MCF 10A (cell line): ENCODE measurements around the gene LGALS9. TPM values are rescaled to one million over a fixed set of nuclear protein-coding genes. Genes with fewer than 3 reads are reported as not detected.
A peak's percentile ranks its signal among the peaks of the same experiment; 100 is the strongest.
"Not testable (repeated sequence)": the region's sequence is repeated elsewhere in the genome, so short reads cannot be mapped to it uniquely, and the experiment has no call there.

Experiments
- BruUV-seq: library from RNA; stranded (reverse); fragments of 400-500 nt; replicated peaks from 2 replicates; lab custom pipeline; 2021; lab: Mats Ljungman, UMichigan
- CTCF ChIA-PET: fragments of 300-600 bp; sonication (Branson Sonifier 250); formaldehyde crosslinking; extraction: SDS; loops from one replicate; lab custom pipeline; 2021; ENCODE audit warnings: antibody characterized with exemption, inconsistent platforms; lab: Yijun Ruan, JAX
- POLR2A ChIA-PET: fragments of 300-600, 350-650 bp; sonication (Branson Sonifier 250); formaldehyde crosslinking; extraction: SDS; loops from one replicate; lab custom pipeline; 2020; ENCODE audit warnings: antibody characterized with exemption, inconsistent platforms; lab: Yijun Ruan, JAX
- DNase-seq: peaks from one replicate; pipeline ENCODE4 v3.0.0-alpha.2; 2018; ENCODE audit not compliant: unreplicated experiment
- H3K27ac Mint-ChIP-seq: one replicate; pipeline ENCODE4 v1.8.0; 2022; ENCODE audit warnings: mild to moderate bottlenecking, low read depth, mixed read lengths; ENCODE audit not compliant: unreplicated experiment
- H3K27me3 Mint-ChIP-seq: one replicate; pipeline ENCODE4 v1.8.0; 2022; ENCODE audit warnings: mixed read lengths; ENCODE audit not compliant: insufficient read depth, unreplicated experiment
- H3K36me3 Mint-ChIP-seq: one replicate; pipeline ENCODE4 v1.8.0; 2022; ENCODE audit warnings: mild to moderate bottlenecking, moderate library complexity, mixed read lengths; ENCODE audit not compliant: insufficient read depth, unreplicated experiment
- H3K4me1 Mint-ChIP-seq: one replicate; pipeline ENCODE4 v1.8.0; 2022; ENCODE audit warnings: mixed read lengths; ENCODE audit not compliant: insufficient read depth, unreplicated experiment
- H3K4me3 Mint-ChIP-seq: one replicate; pipeline ENCODE4 v1.8.0; 2022; ENCODE audit warnings: mild to moderate bottlenecking, moderate library complexity, mixed read lengths; ENCODE audit not compliant: unreplicated experiment
- H3K9me3 Mint-ChIP-seq: one replicate; pipeline ENCODE4 v1.8.0; 2022; ENCODE audit warnings: mixed read lengths; ENCODE audit not compliant: unreplicated experiment
- CTCF ChIP-seq: fragments of 200-600 bp; IDR thresholded peaks from one replicate; pipeline ENCODE4 v1.8.0; 2022; ENCODE audit warnings: antibody characterized with exemption, mild to moderate bottlenecking; ENCODE audit not compliant: unreplicated experiment
- intact Hi-C: fragments of 100-400 bp; cut with micrococcal nuclease; formaldehyde crosslinking; loops from 2 replicates; pipeline ENCODE4 v1.14.1; 2022
- total RNA-seq: library from RNA; stranded (reverse); gene quantifications from 2 replicates; pipeline ENCODE4 v1.2.3, GENCODE V29; 2022

The LGALS9 gene
- total RNA-seq, 1 experiment from 2014 or later = 0.54 TPM

GRCh38 chr17:27674335-27674734, 43.3 kb downstream of the LGALS9 start:
- Mint-ChIP-seq H3K36me3 (no peaks in the 10 kb centered on the region), H3K27ac (no peak overlapping the region), H3K4me1 (no peaks in the 10 kb centered on the region), H3K9me3 (no peaks in the 10 kb centered on the region), H3K27me3 (peaks cover 36% of the 10 kb centered on the region), H3K4me3 (no peak overlapping the region)
- no peak for TF ChIP-seq CTCF
- ChIA-PET CTCF (no interaction called here), POLR2A (no interaction called here)
- DNase-seq = no peak
- BruUV-seq = no TSS peak
- intact Hi-C loops = no loop called here

GRCh38 chr17:27677191-27677590, 46.2 kb downstream of the LGALS9 start:
- H3K4me1 Mint-ChIP-seq = no peaks in the 10 kb centered on the region
- H3K27me3 Mint-ChIP-seq = peaks cover 62% of the 10 kb centered on the region
- BruUV-seq = no TSS peak
- H3K27ac Mint-ChIP-seq = no peak overlapping the region
- no peaks in the 10 kb centered on the region for H3K36me3 Mint-ChIP-seq
- ChIA-PET POLR2A (no interaction called here), CTCF (interaction anchor here (0.7 to 0.8 kb wide), 3 partner anchors 14 to 79 kb away, joined by 3 read pairs; no protein-coding TSS in a partner anchor)
- no peak for TF ChIP-seq CTCF
- intact Hi-C loops = no loop called here
- DNase-seq = no peak
- H3K4me3 Mint-ChIP-seq = no peak overlapping the region
- H3K9me3 Mint-ChIP-seq = no peaks in the 10 kb centered on the region

GRCh38 chr17:27686322-27686721, 55.3 kb downstream of the LGALS9 start:
- BruUV-seq, H3K27ac Mint-ChIP-seq, H3K36me3 Mint-ChIP-seq, H3K4me1 Mint-ChIP-seq, intact Hi-C loops, POLR2A ChIA-PET, H3K9me3 Mint-ChIP-seq, H3K4me3 Mint-ChIP-seq, DNase-seq: not testable (repeated sequence)
- CTCF ChIA-PET = interaction anchor here (1.2 kb wide), 1 partner anchor 30 kb away, joined by 3 read pairs; no protein-coding TSS in a partner anchor
- peaks cover 48% of the 10 kb centered on the region for H3K27me3 Mint-ChIP-seq

- H3K9me3 Mint-ChIP-seq = peaks cover 29% of the 10 kb centered on the region
- POLR2A ChIA-PET = no interaction called here
- H3K27me3 Mint-ChIP-seq = peaks cover 16% of the 10 kb centered on the region
- no peak overlapping the region for H3K27ac Mint-ChIP-seq
- intact Hi-C loops = no loop called here
- no peak for DNase-seq
- no peak for TF ChIP-seq CTCF
- H3K4me3 Mint-ChIP-seq = no peak overlapping the region
- H3K4me1 Mint-ChIP-seq = no peaks in the 10 kb centered on the region
- H3K36me3 Mint-ChIP-seq = no peaks in the 10 kb centered on the region
- BruUV-seq = no TSS peak
- CTCF ChIA-PET = interaction anchor here (0.8 kb wide), 1 partner anchor 65 kb away, joined by 3 read pairs; no protein-coding TSS in a partner anchor
Observed at GRCh38 chr17:27690882-27691281, 59.9 kb downstream of the LGALS9 start.

- H3K36me3 Mint-ChIP-seq, BruUV-seq, H3K4me3 Mint-ChIP-seq, POLR2A ChIA-PET, H3K4me1 Mint-ChIP-seq, intact Hi-C loops, H3K27me3 Mint-ChIP-seq, CTCF ChIA-PET, H3K27ac Mint-ChIP-seq: not testable (repeated sequence)
- peaks cover 29% of the 10 kb centered on the region for H3K9me3 Mint-ChIP-seq
- DNase-seq = peak; percentile 4
Observed at GRCh38 chr17:27695254-27695814, 64.3 kb downstream of the LGALS9 start.

Other genes with a start within 250 kb of the LGALS9 start
- 7.2 and 10.2 TPM in 2 replicates for gene KSR1, start 174.7 kb upstream of the LGALS9 start, total RNA-seq
- gene NOS2, start 169.3 kb downstream of the LGALS9 start, total RNA-seq = not detected in 2 replicates